Skin epidermis (tissue), 12 donors: ENCODE measurements around the gene EDN2.
A peak's percentile ranks its signal among the peaks of the same experiment; 100 is the strongest.

ENCODE experiments used
- H3K27ac ChIP-seq, 21 experiments: fragments of 200-600 bp; sonication (generic) in 11 of 21; one replicate each; pipeline ENCODE4 v1.5.0; 2020; ENCODE audit warnings: mild to moderate bottlenecking in 3 of 21, inconsistent platforms in 2 of 21, moderate library complexity in 2 of 21
- H3K4me3 ChIP-seq, 7 experiments: fragments of 200-600 bp; sonication (generic) in 2 of 7; one replicate each; pipeline ENCODE4 v1.5.0; 2020; ENCODE audit warnings: inconsistent platforms in 2 of 7, mild to moderate bottlenecking in 2 of 7, moderate library complexity in 1 of 7

EDN2 gene

GRCh38 chr1:41449326-41449921 is 35.1 kb downstream of the EDN2 start:
- H3K27ac ChIP-seq, result peak overlapping the region in 2 of 21 experiments; percentile 66 to 72
- no peak overlapping the region for H3K4me3 ChIP-seq

DNA sequence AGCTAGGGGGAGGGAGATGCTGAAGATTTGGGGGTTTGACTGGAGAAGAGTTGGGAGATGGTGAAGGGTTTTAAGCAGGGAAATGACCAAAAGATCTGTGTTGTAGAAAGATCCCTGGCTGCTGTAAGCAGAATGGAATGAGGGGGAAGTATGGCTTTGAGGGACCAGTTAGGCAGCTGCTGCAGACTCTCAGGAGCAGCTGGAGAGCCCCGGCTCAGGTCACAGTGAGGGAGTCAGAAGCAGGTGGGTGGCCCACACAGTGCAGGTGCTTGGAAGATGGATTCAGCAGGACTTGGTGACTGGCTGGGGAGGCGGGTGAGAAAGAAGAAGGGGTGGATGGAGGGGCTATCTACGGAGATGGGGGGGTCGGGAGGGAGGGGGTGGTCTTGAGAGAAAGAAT is 35.7 kb downstream of the EDN2 start:
- no peak overlapping the region for H3K4me3 ChIP-seq
- H3K27ac ChIP-seq, result peak overlapping the region in 2 of 21 experiments; percentile 66 to 72

DNA sequence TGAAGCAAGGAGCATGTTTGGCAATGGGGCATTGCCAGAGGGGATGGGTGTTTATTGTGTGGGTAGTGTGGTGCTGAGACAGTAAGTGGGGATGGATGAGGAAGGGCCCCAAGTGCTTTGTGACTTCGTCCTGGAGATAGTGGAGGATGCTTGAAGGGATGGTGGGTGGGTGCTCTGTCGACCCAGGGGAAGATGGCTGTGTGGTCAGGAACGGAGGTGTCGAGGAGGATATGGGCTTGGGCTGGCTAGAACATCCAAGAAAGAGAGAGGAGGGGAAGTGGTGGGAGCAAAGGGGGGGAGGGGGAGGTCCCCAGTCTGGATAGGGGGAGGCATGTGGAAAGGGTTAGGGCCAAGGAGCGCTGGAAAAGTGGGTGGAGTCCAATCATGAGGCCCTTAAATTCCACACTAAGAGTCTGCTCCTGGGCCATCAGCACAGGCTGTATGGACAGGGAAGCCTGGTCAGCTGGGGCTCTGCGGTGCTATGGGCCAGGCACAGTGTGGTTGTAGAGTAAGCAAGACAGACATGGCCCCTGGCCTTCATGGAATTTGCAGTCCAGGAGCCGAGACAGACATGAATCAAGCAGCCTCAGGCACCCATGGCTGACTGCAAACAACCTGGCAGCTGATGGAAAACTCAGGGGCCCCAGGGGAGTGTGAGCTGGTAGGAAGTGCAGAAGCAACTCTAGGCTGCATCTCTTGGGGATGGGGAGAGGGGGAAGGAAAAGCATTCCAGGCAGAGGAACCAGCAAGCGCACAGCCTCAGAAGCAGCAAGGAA is 36.3 kb downstream of the EDN2 start:
- H3K27ac ChIP-seq, result peak overlapping the region in 3 of 21 experiments; percentile 14 to 72 (median 66)
- no peak overlapping the region for H3K4me3 ChIP-seq

DNA sequence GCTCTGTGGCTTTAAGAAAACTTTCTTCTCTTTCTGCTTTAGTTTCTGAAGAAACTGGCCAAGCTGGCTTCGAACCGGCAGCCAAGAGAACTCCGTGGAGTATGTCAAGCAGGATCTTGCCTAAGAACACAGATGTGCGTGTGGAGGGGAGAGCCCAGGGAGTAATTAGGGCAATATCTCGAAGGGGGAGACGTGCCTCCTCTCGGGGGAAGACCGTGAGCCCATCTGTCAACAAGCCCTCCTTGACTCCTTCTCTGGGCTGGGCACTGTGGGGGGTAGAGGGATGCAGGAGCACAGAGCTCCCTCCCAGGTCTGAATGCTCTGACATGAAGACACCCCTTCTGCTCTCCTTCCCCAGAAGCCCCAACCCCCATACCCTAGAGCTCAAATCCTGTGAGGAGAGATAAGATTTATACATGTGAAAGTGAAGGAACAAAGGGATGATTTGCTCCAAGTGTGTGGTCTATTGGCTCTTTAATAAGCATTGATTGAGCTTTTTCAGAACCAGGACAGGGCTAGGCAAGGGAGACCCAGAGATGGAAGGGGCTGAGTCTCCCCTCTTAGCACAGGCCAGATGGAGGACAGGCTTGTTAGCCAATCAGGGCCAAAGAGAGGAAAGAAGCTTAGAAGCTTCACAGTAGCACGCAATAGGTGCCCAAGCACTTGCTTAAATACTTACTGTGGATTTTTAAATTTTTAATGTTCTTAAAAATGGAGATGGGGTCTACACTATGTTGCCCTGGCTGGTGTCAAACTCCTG is 37.5 kb downstream of the EDN2 start:
- Histone ChIP-seq H3K27ac (peak overlapping the region in 2 of 21 experiments; percentile 66 to 72), H3K4me3 (no peak overlapping the region)

- Histone ChIP-seq H3K4me3 (no peak overlapping the region), H3K27ac (no peak overlapping the region)
Measured at GRCh38 chr1:41444785-41445184, 39.7 kb downstream of the EDN2 start.

- Histone ChIP-seq H3K27ac (no peak overlapping the region), H3K4me3 (no peak overlapping the region)
Measured at GRCh38 chr1:41444246-41444645, 40.2 kb downstream of the EDN2 start.

DNA sequence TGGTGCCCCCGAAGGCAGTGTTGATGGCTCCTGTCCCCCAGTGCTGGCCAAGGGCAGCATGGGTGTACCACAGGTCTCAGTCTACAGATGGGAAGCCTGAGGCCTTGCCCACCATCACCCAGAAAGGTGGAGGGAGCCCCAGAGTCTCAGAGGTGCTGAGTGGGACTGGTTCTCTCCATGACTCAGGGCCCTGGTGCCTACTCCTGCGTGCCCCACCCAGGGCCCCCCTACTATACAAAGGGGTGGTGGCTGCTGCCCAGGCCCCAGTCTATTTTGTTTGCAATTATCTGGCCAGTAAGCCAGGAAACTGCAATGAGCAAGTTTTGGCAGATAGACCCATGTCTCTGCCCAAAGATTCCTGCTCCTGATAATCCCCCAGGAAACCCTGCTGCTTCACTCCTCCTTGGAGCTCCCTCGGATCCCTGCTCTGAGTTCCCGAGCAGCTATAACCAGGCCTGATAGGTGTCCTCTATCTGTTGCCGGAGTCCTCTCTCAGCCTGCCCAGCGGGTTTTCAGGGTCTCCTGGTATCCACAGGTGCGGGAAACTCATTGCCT is 41.7 kb downstream of the EDN2 start:
- peak overlapping the region in 3 of 21 experiments; percentile 3 to 83 (median 58) for H3K27ac ChIP-seq
- H3K4me3 ChIP-seq, result no peak overlapping the region

GRCh38 chr1:41440321-41441085 is 44.0 kb downstream of the EDN2 start:
- Histone ChIP-seq H3K4me3 (no peak overlapping the region), H3K27ac (no peak overlapping the region)

GRCh38 chr1:41439234-41439633 is 45.2 kb downstream of the EDN2 start:
- no peak overlapping the region for H3K4me3 ChIP-seq

DNA sequence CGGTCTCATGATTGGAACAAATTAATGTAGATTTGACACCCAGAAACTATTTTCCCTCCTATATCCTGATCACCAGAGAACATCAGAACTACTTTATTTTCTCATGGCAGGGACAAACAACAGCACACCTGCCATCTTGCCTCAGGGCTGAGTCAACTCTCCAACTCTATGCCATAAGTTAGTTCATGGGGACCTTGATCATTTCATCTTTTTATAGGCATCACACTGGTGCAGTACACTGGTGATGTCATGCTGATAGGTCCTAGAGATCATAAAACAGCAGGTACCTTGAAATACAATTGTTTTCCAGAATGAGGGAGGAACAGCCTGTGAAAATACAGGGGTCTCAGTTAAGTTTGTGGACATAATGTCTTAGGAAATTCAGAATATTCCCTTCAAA is 45.8 kb downstream of the EDN2 start:
- H3K4me3 ChIP-seq, result no peak overlapping the region
- no peak overlapping the region for H3K27ac ChIP-seq

More at GRCh38 chr1:41439234-41439633, 45.2 kb downstream of the EDN2 start:
- no peak overlapping the region for H3K27ac ChIP-seq

GRCh38 chr1:41437011-41437355 is 47.5 kb downstream of the EDN2 start:
- no peak overlapping the region for H3K27ac ChIP-seq
- no peak overlapping the region for H3K4me3 ChIP-seq

- H3K27ac ChIP-seq, result no peak overlapping the region
- no peak overlapping the region for H3K4me3 ChIP-seq
Measured at GRCh38 chr1:41436281-41437010, 48.0 kb downstream of the EDN2 start.

- H3K4me3 ChIP-seq, result no peak overlapping the region
- peak overlapping the region in 1 of 21 experiments; percentile 40 for H3K27ac ChIP-seq
Measured at GRCh38 chr1:41435570-41436178, 48.8 kb downstream of the EDN2 start.

- Histone ChIP-seq H3K4me3 (no peak overlapping the region), H3K27ac (no peak overlapping the region)
Measured at GRCh38 chr1:41434748-41435449, 49.6 kb downstream of the EDN2 start.

- H3K27ac ChIP-seq, result no peak overlapping the region
- no peak overlapping the region for H3K4me3 ChIP-seq
Measured at GRCh38 chr1:41434306-41434705, 50.2 kb downstream of the EDN2 start.

DNA sequence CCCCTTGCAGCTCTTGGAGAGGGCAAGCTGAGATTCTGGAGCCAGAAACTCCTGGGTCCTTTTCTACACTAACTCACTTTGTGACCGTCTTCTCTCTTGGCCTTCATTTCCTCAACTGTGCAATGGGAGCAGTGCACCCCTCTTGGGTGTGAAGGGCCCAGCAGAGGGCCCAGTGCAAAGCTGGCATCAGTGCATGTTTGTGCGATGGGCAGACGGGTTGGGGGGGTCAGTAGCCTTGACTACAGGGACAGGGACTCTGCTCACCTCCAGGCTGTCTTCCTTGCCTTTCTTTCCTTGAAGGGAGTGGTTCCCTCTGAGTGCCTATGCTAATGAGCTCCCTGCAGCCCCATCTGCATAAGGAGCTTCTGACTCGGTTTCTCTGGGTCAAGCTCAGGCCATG is 51.0 kb downstream of the EDN2 start:
- H3K27ac ChIP-seq, result peak overlapping the region in 2 of 21 experiments; percentile 3 to 15
- no peak overlapping the region for H3K4me3 ChIP-seq

- H3K4me3 ChIP-seq, result no peak overlapping the region
Measured at GRCh38 chr1:41432481-41433280, 51.8 kb downstream of the EDN2 start.

More at GRCh38 chr1:41432481-41433280, 51.8 kb downstream of the EDN2 start:
- peak overlapping the region in 3 of 21 experiments; percentile 3 to 15 (median 13) for H3K27ac ChIP-seq
